Astrocyte (in vitro differentiated cells and primary cell): Measurements from ENCODE around the gene DCST2.

Experiments used
- CTCF ChIP-seq: IDR thresholded peaks from 2 replicates; pipeline ENCODE4 v1.5.1; 2011; ENCODE audit warnings: low read depth, mild to moderate bottlenecking, inconsistent platforms, low read length, moderate library complexity; ENCODE audit not compliant: insufficient read depth
- EZH2 ChIP-seq: IDR thresholded peaks from 2 replicates; pipeline ENCODE4 v1.6.1; 2012; ENCODE audit warnings: mild to moderate bottlenecking, low read length, inconsistent platforms; ENCODE audit not compliant: insufficient read depth

GRCh38 chr1:155077758-155078445, 44.3 kb upstream of the DCST2 start:
- no peak for TF ChIP-seq CTCF
- TF ChIP-seq EZH2, result no peak
